Measurements from ENCODE around the gene HRH1. TPM values are rescaled to one million over a fixed set of nuclear protein-coding genes. Genes with fewer than 3 reads are reported as not detected.

The HRH1 gene
- total and polyA plus RNA-seq, 2 experiments from 2014 or later, result not detected

GRCh38 chr3:11239796-11240195 is 85.5 kb downstream of the HRH1 start:
- TF ChIP-seq NANOG (IDR thresholded peaks at IDR 0.05; ENCODE audit: borderline replicate concordance) (no peak), ZNF462 (CRISPR knock-in tag; IDR thresholded peaks at IDR 0.05) (no peak), ZNF114 (CRISPR knock-in tag; IDR thresholded peaks at IDR 0.05) (no peak), ZNF331 (CRISPR knock-in tag; IDR thresholded peaks at IDR 0.05; ENCODE audit: low read depth) (no peak), REST (IDR thresholded peaks at IDR 0.05; ENCODE audit: unreplicated experiment) (no peak), JUNB (IDR thresholded peaks at IDR 0.05; ENCODE audit: unreplicated experiment) (no peak), ETS1 (IDR thresholded peaks at IDR 0.05) (no peak), STAT1 (IDR thresholded peaks at IDR 0.05; ENCODE audit: unreplicated experiment) (no peak), EZH2phosphoT487 (IDR thresholded peaks at IDR 0.05; ENCODE audit: unreplicated experiment) (no peak), EZH2 (IDR thresholded peaks at IDR 0.05; ENCODE audit: low read depth, unreplicated experiment) (no peak), CREB1 (CRISPR knock-in tag; IDR thresholded peaks at IDR 0.05; ENCODE audit: low read depth) (no peak), CTCF (conservative IDR thresholded peaks at IDR 0.05; ENCODE audit: low read depth in 2 of 2) (no peak)
- H3K4me3 Mint-ChIP-seq, result no peak overlapping the region

More at GRCh38 chr3:11239796-11240195, 85.5 kb downstream of the HRH1 start:
- H3K79me2 ChIP-seq (replicated peaks; ENCODE audit: insufficient read depth), result no peaks in the 10 kb centered on the region
- no peak overlapping the region for H3K4me3 ChIP-seq
- Mint-ChIP-seq H3K4me1 (peaks cover 6% of the 10 kb centered on the region; the same call in 1 of the 3 replicates), H3K9me3 (no peaks in the 10 kb centered on the region; the same call in 2 of the 3 replicates), H3K36me3 (ENCODE audit: low read depth) (no peaks in the 10 kb centered on the region), H3K27ac (no peak overlapping the region), H3K27me3 (ENCODE audit: insufficient read depth, low read depth, poor library complexity) (no peaks in the 10 kb centered on the region)
- H2AFZ ChIP-seq, result no peak overlapping the region
- H3K27me3 ChIP-seq (ENCODE audit: insufficient read depth), result no peaks in the 10 kb centered on the region
- no peaks in the 10 kb centered on the region for H3K9me2 ChIP-seq (ENCODE audit: insufficient read depth)
- no peak overlapping the region for H3K27ac ChIP-seq (ENCODE audit: low read depth)
- H3K4me2 ChIP-seq, result no peak overlapping the region
- no peaks in the 10 kb centered on the region; the same call in 1 of the 2 replicates for H3K4me1 ChIP-seq (ENCODE audit: insufficient read depth)
- ATAC-seq (no peak), DNase-seq (ENCODE audit: low spot score) (no peak)
- no peaks in the 10 kb centered on the region for H4K20me1 ChIP-seq (replicated peaks; ENCODE audit: insufficient read depth)
- H3K36me3 ChIP-seq (ENCODE audit: insufficient read depth), result no peaks in the 10 kb centered on the region
- no peaks in the 10 kb centered on the region for H3F3A ChIP-seq (replicated peaks; ENCODE audit: low read depth)
